PFSK-1 (cell line): ENCODE measurements around the gene PICALM.

ENCODE experiments used
- POLR2AphosphoS5 ChIP-seq: IDR thresholded peaks from 2 replicates; pipeline ENCODE4 v1.6.1; 2012; ENCODE audit warnings: low read depth, mild to moderate bottlenecking, control low read depth, low read length, moderate library complexity
- SIN3A ChIP-seq: IDR thresholded peaks from 2 replicates; pipeline ENCODE4 v1.6.1; 2012; ENCODE audit warnings: mild to moderate bottlenecking, low read length, moderate library complexity, borderline replicate concordance; ENCODE audit not compliant: insufficient read depth
- TAF1 ChIP-seq: IDR thresholded peaks from 2 replicates; pipeline ENCODE4 v1.6.1; 2012; ENCODE audit warnings: low read length, control low read depth, borderline replicate concordance; ENCODE audit not compliant: insufficient read depth
- TF ChIP-seq, protein P1 (sequence below), 2 experiments: IDR thresholded peaks; 2 replicates each; pipeline versions ENCODE4 v1.6.1 to v1.8.0; 2011 to 2012; ENCODE audit warnings: low read depth in 2 of 2, low read length in 2 of 2, control low read depth in 1 of 2, inconsistent platforms in 1 of 2, mild to moderate bottlenecking in 1 of 2, moderate library complexity in 1 of 2; ENCODE audit not compliant: insufficient read depth in 1 of 2

DNA sequence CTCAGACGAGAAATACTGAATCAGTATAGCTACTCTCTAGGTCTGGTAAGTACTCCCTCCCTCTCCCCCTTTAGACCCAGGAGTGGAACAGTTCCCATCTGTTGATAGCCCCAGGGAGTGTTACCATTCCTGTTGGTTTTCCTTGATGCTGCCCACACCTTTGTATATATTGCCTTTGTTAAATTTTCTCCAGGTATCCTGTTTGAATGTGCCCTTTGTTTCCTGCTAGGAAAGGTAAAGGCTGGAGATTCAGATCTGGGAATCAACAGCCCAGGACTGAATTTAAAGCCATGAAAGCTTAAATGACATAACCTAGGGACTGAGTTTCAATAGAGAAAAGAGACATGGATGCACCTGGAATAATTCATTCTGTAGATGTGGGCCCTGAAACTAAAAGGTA lies 145.4 kb downstream of the PICALM start:
- no peak for TF ChIP-seq POLR2AphosphoS5
- no peak for TF ChIP-seq SIN3A
- TF ChIP-seq, protein P1, sequence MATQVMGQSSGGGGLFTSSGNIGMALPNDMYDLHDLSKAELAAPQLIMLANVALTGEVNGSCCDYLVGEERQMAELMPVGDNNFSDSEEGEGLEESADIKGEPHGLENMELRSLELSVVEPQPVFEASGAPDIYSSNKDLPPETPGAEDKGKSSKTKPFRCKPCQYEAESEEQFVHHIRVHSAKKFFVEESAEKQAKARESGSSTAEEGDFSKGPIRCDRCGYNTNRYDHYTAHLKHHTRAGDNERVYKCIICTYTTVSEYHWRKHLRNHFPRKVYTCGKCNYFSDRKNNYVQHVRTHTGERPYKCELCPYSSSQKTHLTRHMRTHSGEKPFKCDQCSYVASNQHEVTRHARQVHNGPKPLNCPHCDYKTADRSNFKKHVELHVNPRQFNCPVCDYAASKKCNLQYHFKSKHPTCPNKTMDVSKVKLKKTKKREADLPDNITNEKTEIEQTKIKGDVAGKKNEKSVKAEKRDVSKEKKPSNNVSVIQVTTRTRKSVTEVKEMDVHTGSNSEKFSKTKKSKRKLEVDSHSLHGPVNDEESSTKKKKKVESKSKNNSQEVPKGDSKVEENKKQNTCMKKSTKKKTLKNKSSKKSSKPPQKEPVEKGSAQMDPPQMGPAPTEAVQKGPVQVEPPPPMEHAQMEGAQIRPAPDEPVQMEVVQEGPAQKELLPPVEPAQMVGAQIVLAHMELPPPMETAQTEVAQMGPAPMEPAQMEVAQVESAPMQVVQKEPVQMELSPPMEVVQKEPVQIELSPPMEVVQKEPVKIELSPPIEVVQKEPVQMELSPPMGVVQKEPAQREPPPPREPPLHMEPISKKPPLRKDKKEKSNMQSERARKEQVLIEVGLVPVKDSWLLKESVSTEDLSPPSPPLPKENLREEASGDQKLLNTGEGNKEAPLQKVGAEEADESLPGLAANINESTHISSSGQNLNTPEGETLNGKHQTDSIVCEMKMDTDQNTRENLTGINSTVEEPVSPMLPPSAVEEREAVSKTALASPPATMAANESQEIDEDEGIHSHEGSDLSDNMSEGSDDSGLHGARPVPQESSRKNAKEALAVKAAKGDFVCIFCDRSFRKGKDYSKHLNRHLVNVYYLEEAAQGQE (IDR thresholded peaks at IDR 0.05; ENCODE audit: insufficient read depth in 1 of 2, low read depth in 2 of 2, low read length in 2 of 2) = no peak
- no peak for TF ChIP-seq TAF1
